ENCODE results near the gene KCTD5.
"Not testable (repeated sequence)": the region's sequence is repeated elsewhere in the genome, so short reads cannot be mapped to it uniquely, and the experiment has no call there.

Gene KCTD5

GRCh38 chr16:2690852-2691251, 8.5 kb downstream of the KCTD5 start:
- Histone ChIP-seq H3K27me3 (ENCODE audit: control insufficient read depth, insufficient read depth, low read length) (no peaks in the 10 kb centered on the region), H3K4me1 (ENCODE audit: control insufficient read depth, insufficient read depth, low read length) (peaks cover 2% of the 10 kb centered on the region), H3K36me3 (ENCODE audit: control insufficient read depth, insufficient read depth, low read length) (peaks cover 5% of the 10 kb centered on the region), H3K9me3 (ENCODE audit: control insufficient read depth, insufficient read depth, low read length) (no peaks in the 10 kb centered on the region), H3K9ac (ENCODE audit: low read depth, low read length) (no peak overlapping the region), H3K4me3 (ENCODE audit: low read depth, low read length) (no peak overlapping the region)

DNA sequence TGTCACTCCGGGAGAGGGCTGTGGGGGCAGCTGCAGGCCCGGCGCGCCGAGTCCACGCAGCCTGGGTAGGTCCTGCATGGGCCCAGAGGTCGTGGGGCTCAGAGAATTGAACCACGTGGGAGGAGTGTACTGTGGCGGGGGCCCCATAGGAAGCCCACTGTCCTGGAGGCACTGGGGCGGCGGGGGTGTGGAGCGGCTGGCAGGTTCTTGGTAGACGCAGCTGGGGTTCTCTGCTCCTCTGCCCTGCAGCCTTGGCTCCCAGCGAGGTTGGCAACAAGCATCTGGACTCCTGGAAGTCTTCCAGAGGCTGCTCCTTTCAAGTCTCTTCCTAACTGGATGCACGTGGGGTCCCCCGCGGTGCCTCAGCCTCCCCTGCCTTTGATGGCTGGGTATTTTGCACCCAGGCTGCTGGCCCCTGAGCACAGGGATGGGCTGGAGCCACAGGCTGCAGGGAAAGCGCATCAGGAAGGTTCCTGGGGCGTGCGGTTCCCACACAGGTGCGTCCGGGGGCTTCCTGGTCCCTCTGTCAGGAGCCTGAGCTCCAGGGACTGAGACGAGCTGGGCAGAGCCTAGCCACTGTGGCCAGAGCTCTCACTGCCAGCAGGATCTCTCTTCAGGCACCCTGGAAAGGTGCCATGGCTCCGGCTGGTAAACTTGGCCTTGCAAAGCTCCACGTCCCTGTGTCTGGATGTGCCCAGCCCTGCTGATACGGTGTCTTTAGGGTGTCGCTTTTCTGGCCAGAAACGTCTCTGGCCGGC, 9.3 kb downstream of the KCTD5 start:
- Histone ChIP-seq H3K9ac (ENCODE audit: low read depth, low read length) (no peak overlapping the region), H3K4me1 (ENCODE audit: control insufficient read depth, insufficient read depth, low read length) (peaks cover 2% of the 10 kb centered on the region), H3K9me3 (ENCODE audit: control insufficient read depth, insufficient read depth, low read length) (no peaks in the 10 kb centered on the region), H3K36me3 (ENCODE audit: control insufficient read depth, insufficient read depth, low read length) (peaks cover 6% of the 10 kb centered on the region), H3K27me3 (ENCODE audit: control insufficient read depth, insufficient read depth, low read length) (no peaks in the 10 kb centered on the region), H3K4me3 (ENCODE audit: low read depth, low read length) (no peak overlapping the region)

DNA sequence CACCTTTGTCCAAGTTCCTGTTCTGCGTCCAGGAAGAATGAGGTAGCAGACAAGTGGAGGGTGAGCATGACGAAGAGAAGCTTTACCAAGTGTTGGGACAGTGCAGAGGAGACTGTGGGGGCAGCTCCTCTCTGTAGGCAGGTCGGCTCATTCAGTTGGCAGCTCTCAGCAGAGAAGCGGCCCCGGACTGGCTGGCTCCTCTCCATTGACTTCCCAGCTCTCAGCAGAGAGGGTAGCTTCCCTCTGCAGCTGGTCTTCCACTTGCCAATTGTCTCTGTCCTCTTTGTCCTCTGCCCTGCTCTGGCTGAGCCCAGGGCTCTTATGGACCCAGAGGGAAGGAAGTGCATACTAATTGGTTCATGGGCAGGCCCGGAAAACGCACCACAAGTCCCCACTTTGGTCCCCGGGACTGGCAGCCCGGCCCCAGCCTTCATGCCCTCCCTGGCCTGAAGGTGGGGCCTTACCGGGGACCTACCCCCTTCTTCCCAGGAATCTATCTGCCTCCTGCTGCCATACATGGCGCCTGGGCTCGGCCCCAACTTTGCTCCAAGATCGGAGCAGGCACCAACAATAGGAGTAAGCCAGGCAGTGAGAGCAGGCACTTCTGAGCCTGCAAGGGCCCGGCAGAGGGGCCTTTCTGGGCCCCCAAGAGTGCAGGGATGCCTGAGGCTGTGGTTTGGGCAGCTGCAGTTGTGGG, 10.1 kb downstream of the KCTD5 start:
- Histone ChIP-seq H3K9me3 (ENCODE audit: control insufficient read depth, insufficient read depth, low read length) (no peaks in the 10 kb centered on the region), H3K9ac (ENCODE audit: low read depth, low read length) (no peak overlapping the region), H3K36me3 (ENCODE audit: control insufficient read depth, insufficient read depth, low read length) (peaks cover 11% of the 10 kb centered on the region), H3K4me1 (ENCODE audit: control insufficient read depth, insufficient read depth, low read length) (peaks cover 2% of the 10 kb centered on the region), H3K4me3 (ENCODE audit: low read depth, low read length) (no peak overlapping the region), H3K27me3 (ENCODE audit: control insufficient read depth, insufficient read depth, low read length) (no peaks in the 10 kb centered on the region)

- Histone ChIP-seq H3K9me3 (ENCODE audit: control insufficient read depth, insufficient read depth, low read length) (no peaks in the 10 kb centered on the region), H3K4me1 (ENCODE audit: control insufficient read depth, insufficient read depth, low read length) (peaks cover 2% of the 10 kb centered on the region), H3K27me3 (ENCODE audit: control insufficient read depth, insufficient read depth, low read length) (no peaks in the 10 kb centered on the region), H3K9ac (ENCODE audit: low read depth, low read length) (no peak overlapping the region), H3K36me3 (ENCODE audit: control insufficient read depth, insufficient read depth, low read length) (peaks cover 15% of the 10 kb centered on the region), H3K4me3 (ENCODE audit: low read depth, low read length) (no peak overlapping the region)
Observed at GRCh38 chr16:2692948-2693651, 10.8 kb downstream of the KCTD5 start.

GRCh38 chr16:2696601-2697250, 14.4 kb downstream of the KCTD5 start:
- not testable (repeated sequence) for H3K27me3 ChIP-seq (ENCODE audit: control insufficient read depth, insufficient read depth, low read length); H3K4me1 ChIP-seq (ENCODE audit: control insufficient read depth, insufficient read depth, low read length); H3K9me3 ChIP-seq (ENCODE audit: control insufficient read depth, insufficient read depth, low read length); H3K4me3 ChIP-seq (ENCODE audit: low read depth, low read length); H3K9ac ChIP-seq (ENCODE audit: low read depth, low read length)
- peaks cover 33% of the 10 kb centered on the region for H3K36me3 ChIP-seq (ENCODE audit: control insufficient read depth, insufficient read depth, low read length)

- no peaks in the 10 kb centered on the region for H3K9me3 ChIP-seq (ENCODE audit: control insufficient read depth, insufficient read depth, low read length)
- H3K9ac ChIP-seq (ENCODE audit: low read depth, low read length), result no peak overlapping the region
- no peaks in the 10 kb centered on the region for H3K27me3 ChIP-seq (ENCODE audit: control insufficient read depth, insufficient read depth, low read length)
- H3K4me1 ChIP-seq (ENCODE audit: control insufficient read depth, insufficient read depth, low read length), result peaks cover 2% of the 10 kb centered on the region
- H3K4me3 ChIP-seq (ENCODE audit: low read depth, low read length), result no peak overlapping the region
- peaks cover 39% of the 10 kb centered on the region for H3K36me3 ChIP-seq (ENCODE audit: control insufficient read depth, insufficient read depth, low read length)
Observed at GRCh38 chr16:2697401-2697948, 15.2 kb downstream of the KCTD5 start.

GRCh38 chr16:2698103-2698870, 16.0 kb downstream of the KCTD5 start:
- Histone ChIP-seq H3K4me3 (ENCODE audit: low read depth, low read length) (no peak overlapping the region), H3K36me3 (ENCODE audit: control insufficient read depth, insufficient read depth, low read length) (peaks cover 41% of the 10 kb centered on the region), H3K4me1 (ENCODE audit: control insufficient read depth, insufficient read depth, low read length) (no peaks in the 10 kb centered on the region), H3K27me3 (ENCODE audit: control insufficient read depth, insufficient read depth, low read length) (no peaks in the 10 kb centered on the region), H3K9me3 (ENCODE audit: control insufficient read depth, insufficient read depth, low read length) (no peaks in the 10 kb centered on the region), H3K9ac (ENCODE audit: low read depth, low read length) (no peak overlapping the region)

- Histone ChIP-seq H3K36me3 (ENCODE audit: control insufficient read depth, insufficient read depth, low read length) (peaks cover 44% of the 10 kb centered on the region), H3K9me3 (ENCODE audit: control insufficient read depth, insufficient read depth, low read length) (no peaks in the 10 kb centered on the region), H3K27me3 (ENCODE audit: control insufficient read depth, insufficient read depth, low read length) (no peaks in the 10 kb centered on the region), H3K9ac (ENCODE audit: low read depth, low read length) (no peak overlapping the region), H3K4me3 (ENCODE audit: low read depth, low read length) (no peak overlapping the region), H3K4me1 (ENCODE audit: control insufficient read depth, insufficient read depth, low read length) (no peaks in the 10 kb centered on the region)
Observed at GRCh38 chr16:2698965-2699750, 16.8 kb downstream of the KCTD5 start.

DNA sequence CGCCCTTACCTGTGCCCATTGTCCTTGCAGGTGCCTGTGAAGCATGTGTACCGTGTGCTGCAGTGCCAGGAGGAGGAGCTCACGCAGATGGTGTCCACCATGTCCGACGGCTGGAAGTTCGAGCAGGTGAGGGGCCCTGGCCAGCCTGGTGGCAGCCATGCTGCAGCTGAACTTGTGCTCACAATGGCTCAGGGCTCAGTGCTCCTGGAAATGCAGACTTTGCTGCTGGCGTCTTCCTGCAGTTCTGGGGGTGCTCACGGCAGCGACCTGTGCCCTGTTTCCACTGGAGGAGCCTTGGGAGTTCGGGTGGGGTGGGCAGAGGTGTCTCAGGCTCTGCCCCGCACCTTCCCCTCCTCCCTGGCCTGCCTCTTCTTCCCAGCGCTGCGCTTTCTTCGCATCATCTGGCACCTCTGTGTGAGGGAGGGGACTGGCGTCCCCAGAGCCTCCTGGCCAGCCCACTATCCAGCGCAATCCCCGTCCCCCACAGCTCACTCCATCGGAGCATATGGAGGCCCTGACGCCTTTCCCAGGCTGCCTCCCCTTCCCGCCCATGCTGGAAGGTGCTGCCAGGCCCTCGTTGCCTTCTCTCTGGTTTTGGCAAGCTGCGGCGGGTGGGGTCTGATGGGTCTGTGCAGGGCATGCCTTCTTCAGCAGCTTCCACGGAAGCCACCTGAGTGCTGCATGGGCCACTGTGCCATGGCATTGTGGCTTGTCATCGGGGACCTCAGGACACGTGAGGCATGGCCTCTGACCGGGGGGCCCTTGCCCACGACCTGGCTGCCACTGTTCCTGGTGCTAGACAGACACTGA, 17.7 kb downstream of the KCTD5 start:
- H3K4me1 ChIP-seq (ENCODE audit: control insufficient read depth, insufficient read depth, low read length), result no peaks in the 10 kb centered on the region
- no peaks in the 10 kb centered on the region for H3K9me3 ChIP-seq (ENCODE audit: control insufficient read depth, insufficient read depth, low read length)
- peaks cover 49% of the 10 kb centered on the region for H3K36me3 ChIP-seq (ENCODE audit: control insufficient read depth, insufficient read depth, low read length)
- H3K4me3 ChIP-seq (ENCODE audit: low read depth, low read length), result no peak overlapping the region
- no peaks in the 10 kb centered on the region for H3K27me3 ChIP-seq (ENCODE audit: control insufficient read depth, insufficient read depth, low read length)
- H3K9ac ChIP-seq (ENCODE audit: low read depth, low read length), result no peak overlapping the region

DNA sequence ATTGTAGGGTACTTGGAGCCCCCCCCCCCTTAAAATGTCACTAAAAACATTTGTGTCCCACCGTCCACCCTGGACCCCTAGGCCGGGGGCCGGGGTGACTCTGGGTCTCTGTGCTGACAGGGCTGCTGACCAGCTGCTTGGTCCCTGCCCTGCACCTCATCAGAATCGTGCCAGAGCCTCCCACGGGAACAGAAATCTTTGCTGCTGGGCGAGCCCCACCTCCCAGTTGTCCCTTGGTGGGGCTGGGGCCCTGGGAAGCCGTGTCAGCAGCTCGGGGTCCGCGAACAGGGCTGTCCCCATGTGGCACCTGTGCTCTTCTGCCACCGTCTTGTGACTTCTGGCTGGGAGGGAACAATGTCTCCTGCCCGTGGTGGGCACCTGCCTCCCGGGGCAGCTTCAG, 18.5 kb downstream of the KCTD5 start:
- no peaks in the 10 kb centered on the region for H3K27me3 ChIP-seq (ENCODE audit: control insufficient read depth, insufficient read depth, low read length)
- no peaks in the 10 kb centered on the region for H3K9me3 ChIP-seq (ENCODE audit: control insufficient read depth, insufficient read depth, low read length)
- H3K4me1 ChIP-seq (ENCODE audit: control insufficient read depth, insufficient read depth, low read length), result no peaks in the 10 kb centered on the region
- no peak overlapping the region for H3K9ac ChIP-seq (ENCODE audit: low read depth, low read length)
- H3K4me3 ChIP-seq (ENCODE audit: low read depth, low read length), result no peak overlapping the region
- H3K36me3 ChIP-seq (ENCODE audit: control insufficient read depth, insufficient read depth, low read length), result peaks cover 56% of the 10 kb centered on the region
